Mucosa of descending colon (tissue), 3 donors: Measurements from ENCODE around the gene DPEP1. TPM values are rescaled to one million over a fixed set of nuclear protein-coding genes. Genes with fewer than 3 reads are reported as not detected.
A peak's percentile ranks its signal among the peaks of the same experiment; 100 is the strongest.
"Not testable (repeated sequence)": the region's sequence is repeated elsewhere in the genome, so short reads cannot be mapped to it uniquely, and the experiment has no call there.

Experiments used
- ATAC-seq: fragments of 200-7000 bp; cut with Tn5 transposase; one replicate; pipeline ENCODE4 v1.9.1; 2020; ENCODE audit warnings: mild to moderate bottlenecking, moderate library complexity
- DNase-seq, 3 donors: peaks; one replicate each; pipeline ENCODE4 v3.0.0-alpha.2; 2020
- H3K36me3 ChIP-seq: fragments of 200-600 bp; one replicate; pipeline ENCODE4 v1.8.0; 2021; ENCODE audit warnings: low read depth, mild to moderate bottlenecking
- H3K4me1 ChIP-seq: fragments of 200-600 bp; one replicate; pipeline ENCODE4 v1.8.0; 2021; ENCODE audit warnings: low read depth, mild to moderate bottlenecking
- H3K4me3 ChIP-seq: fragments of 200-600 bp; one replicate; pipeline ENCODE4 v1.8.0; 2021; ENCODE audit warnings: mild to moderate bottlenecking
- H3K9me3 ChIP-seq: fragments of 200-600 bp; one replicate; pipeline ENCODE4 v1.8.0; 2021; ENCODE audit warnings: mild to moderate bottlenecking
- CTCF ChIP-seq: fragments of 200-600 bp; IDR thresholded peaks from one replicate; pipeline ENCODE4 v1.8.0; 2022; ENCODE audit warnings: antibody characterized with exemption, mild to moderate bottlenecking
- intact Hi-C, 2 donors: fragments of 100-400 bp; cut with DNase I in 1 of 2; cut with micrococcal nuclease in 1 of 2; formaldehyde crosslinking; loops; one replicate each; pipeline versions ENCODE4 v1.11.0 to v1.11.1; 2022; cut with DNase I, micrococcal nuclease
- total RNA-seq, 3 donors: library from RNA; stranded (reverse); fragmentation: NEBNext Ultra II Directional in 2 of 3; extraction: Animal tissue kit (Norgen Biotek cat#: 25700) in 2 of 3; gene quantifications; one replicate each; pipeline versions ENCODE4 v1.2.1 to v1.2.4, GENCODE V29; 2021 to 2023
- donor health status: DM: no; HTN: no; CAD: no; lungs with moderate emphysema.
- donor health status: DM: no; HTN: no; CAD: no.
- donor health status: DM: no; HTN: yes; CAD: no.

DPEP1 gene
- total RNA-seq, 3 donors from 2014 or later: 0.28 to 2.0 TPM; not detected in 1

GRCh38 chr16:89629827-89630610 is 16.6 kb downstream of the DPEP1 start:
- Histone ChIP-seq H3K36me3 (no peaks in the 10 kb centered on the region), H3K9me3 (no peaks in the 10 kb centered on the region), H3K4me3 (no peak overlapping the region), H3K4me1 (no peaks in the 10 kb centered on the region)
- ATAC-seq (peak; percentile 93), DNase-seq (peak in 2 of 3 donors; percentile 50 to 66)
- intact Hi-C loops: no loop called here
- no peak for TF ChIP-seq CTCF

GRCh38 chr16:89633064-89633631 is 19.7 kb downstream of the DPEP1 start:
- Histone ChIP-seq H3K9me3 (no peaks in the 10 kb centered on the region), H3K4me3 (no peak overlapping the region), H3K4me1 (no peaks in the 10 kb centered on the region), H3K36me3 (no peaks in the 10 kb centered on the region)
- DNase-seq: peak in 2 of 3 donors; percentile 44 to 50
- ATAC-seq: peak; percentile 56
- intact Hi-C loops: no loop called here
- no peak for TF ChIP-seq CTCF

- ATAC-seq, H3K4me1 ChIP-seq, H3K4me3 ChIP-seq, intact Hi-C loops, H3K36me3 ChIP-seq, DNase-seq, H3K9me3 ChIP-seq: not testable (repeated sequence)
These were observed 21.3 kb downstream of the DPEP1 start for GRCh38 chr16:89634463-89635385.

GRCh38 chr16:89636663-89637062 is 23.2 kb downstream of the DPEP1 start:
- Histone ChIP-seq H3K36me3 (no peaks in the 10 kb centered on the region), H3K9me3 (no peaks in the 10 kb centered on the region), H3K4me1 (peaks cover 6% of the 10 kb centered on the region), H3K4me3 (no peak overlapping the region)
- no peak for TF ChIP-seq CTCF
- intact Hi-C loops: no loop called here
- ATAC-seq: no peak
- no peak for DNase-seq

GRCh38 chr16:89637379-89637778 is 23.9 kb downstream of the DPEP1 start:
- no peak for ATAC-seq
- intact Hi-C loops: no loop called here
- H3K4me3 ChIP-seq: no peak overlapping the region

More at GRCh38 chr16:89637379-89637778, 23.9 kb downstream of the DPEP1 start:
- no peak for DNase-seq
- H3K4me1 ChIP-seq: peaks cover 6% of the 10 kb centered on the region
- TF ChIP-seq CTCF: no peak
- H3K9me3 ChIP-seq: no peaks in the 10 kb centered on the region
- no peaks in the 10 kb centered on the region for H3K36me3 ChIP-seq
